HepG2 (cell line): ENCODE results near the gene ANKRD65. TPM values are rescaled to one million over a fixed set of nuclear protein-coding genes. Genes with fewer than 3 reads are reported as not detected.

Experiments
- ATAC-seq: fragments of 200-7000 bp; cut with Tn5 transposase; 3 replicates; pipeline ENCODE4 v1.9.1; 2020; ENCODE audit warnings: mild to moderate bottlenecking, moderate library complexity
- BruUV-seq: library from RNA; stranded (reverse); fragments of 400-500 nt; replicated peaks from 2 replicates; lab custom pipeline; 2021; lab: Mats Ljungman, UMichigan
- CTCF ChIA-PET: fragments of 300-600 bp; formaldehyde crosslinking; extraction: SDS; loops from one replicate; lab custom pipeline; 2021; ENCODE audit warnings: low total read pairs, inconsistent platforms, low intra/inter-chr PET ratio; lab: Yijun Ruan, JAX
- POLR2A ChIA-PET: fragments of 350-600 bp; sonication (Branson Sonifier 250); formaldehyde crosslinking; loops from one replicate; lab custom pipeline; 2020; ENCODE audit warnings: antibody characterized with exemption, inconsistent platforms; lab: Yijun Ruan, JAX
- DNase-seq: peaks from one replicate; pipeline ENCODE4 v3.0.0-alpha.2; 2015; ENCODE audit warnings: low spot score
- FAIRE-seq: peaks from 3 replicates; lab custom pipeline; 2011; peaks lifted over from hg19 to GRCh38; lab: Jason Lieb, UNC
- H2AFZ ChIP-seq: one replicate; pipeline ENCODE4 v1.6.1; 2011; ENCODE audit warnings: low read length, inconsistent platforms
- H3K27ac ChIP-seq: fragments of 300-600 bp; 3 replicates; pipeline ENCODE4 v1.8.0; 2011; ENCODE audit warnings: mixed run types, mild to moderate bottlenecking, mixed read lengths, low read length, inconsistent platforms; ENCODE audit not compliant: insufficient read depth; ENCODE audit errors: extremely low read length
- H3K27me3 ChIP-seq, 2 experiments: fragments of 200-600 bp in 1 of 2; 2 replicates in 1 of 2; 3 replicates in 1 of 2; pipeline versions ENCODE4 v1.6.0 to v1.8.0; 2011; ENCODE audit warnings: low read length in 2 of 2, mild to moderate bottlenecking in 2 of 2, moderate library complexity in 2 of 2, inconsistent platforms in 1 of 2; ENCODE audit not compliant: insufficient read depth in 2 of 2, control insufficient read depth in 1 of 2
- H3K36me3 ChIP-seq, 2 experiments: fragments of 200-600 bp in 1 of 2; replicated peaks in 1 of 2; 2 replicates in 1 of 2; 3 replicates in 1 of 2; pipeline versions ENCODE4 v1.5.1 to v1.8.0; 2011; ENCODE audit warnings: low read length in 2 of 2, inconsistent platforms in 1 of 2; ENCODE audit not compliant: insufficient read depth in 2 of 2, control insufficient read depth in 1 of 2
- H3K4me1 ChIP-seq: 2 replicates; pipeline ENCODE4 v1.5.1; 2012; ENCODE audit warnings: low read length, inconsistent platforms; ENCODE audit not compliant: insufficient read depth
- H3K4me2 ChIP-seq: 2 replicates; pipeline ENCODE4 v1.6.0; 2011; ENCODE audit warnings: low read depth, low read length, inconsistent platforms
- H3K4me3 ChIP-seq, 3 experiments: fragments of 200-600 bp in 1 of 3; sonication (generic), shearing (Covaris generic) in 1 of 3; replicated peaks in 1 of 3; 2 replicates each; pipeline ENCODE4 v1.5.1; 2011 to 2016; ENCODE audit warnings: low read length in 3 of 3, inconsistent platforms in 2 of 3, low read depth in 2 of 3, mild to moderate bottlenecking in 2 of 3, control low read depth in 1 of 3, mixed read lengths in 1 of 3; ENCODE audit not compliant: insufficient read depth in 1 of 3
- H3K79me2 ChIP-seq: one replicate; pipeline ENCODE4 v1.6.1; 2011; ENCODE audit warnings: low read length, inconsistent platforms; ENCODE audit not compliant: insufficient read depth
- H3K9ac ChIP-seq: 2 replicates; pipeline ENCODE4 v1.6.0; 2011; ENCODE audit warnings: mild to moderate bottlenecking, low read depth, low read length, inconsistent platforms; ENCODE audit not compliant: insufficient read depth
- H3K9me3 ChIP-seq: 2 replicates; pipeline ENCODE4 v1.5.1; 2012; ENCODE audit warnings: mild to moderate bottlenecking, low read length
- H4K20me1 ChIP-seq: 2 replicates; pipeline ENCODE4 v1.6.0; 2011; ENCODE audit warnings: inconsistent platforms, mild to moderate bottlenecking, low read length, moderate library complexity; ENCODE audit not compliant: insufficient read depth
- AGO2 ChIP-seq: fragments of 200-400 bp; formaldehyde crosslinking; optimal IDR thresholded peaks from 2 replicates; pipeline ENCODE3; 2017; ENCODE audit warnings: mild to moderate bottlenecking, low read depth, low read length, moderate library complexity
- NR2F2 ChIP-seq: IDR thresholded peaks from 2 replicates; pipeline ENCODE4 v1.6.1; 2012; ENCODE audit warnings: low read depth, inconsistent platforms, borderline replicate concordance
- SATB2 ChIP-seq: sonication (generic); formaldehyde crosslinking; IDR thresholded peaks from 2 replicates; pipeline ENCODE4 v1.5.0; 2020; ENCODE audit warnings: missing genetic modification reagents
- SNRNP70 ChIP-seq: fragments of 200-400 bp; formaldehyde crosslinking; IDR thresholded peaks from 2 replicates; pipeline ENCODE4 v1.6.1; 2017; ENCODE audit warnings: mild to moderate bottlenecking, low read depth, low read length, moderate library complexity
- XRCC5 ChIP-seq: fragments of 200-400 bp; formaldehyde crosslinking; optimal IDR thresholded peaks from 2 replicates; pipeline ENCODE3; 2017; ENCODE audit warnings: mild to moderate bottlenecking, low read length
- ZNF430 ChIP-seq: sonication (generic); formaldehyde crosslinking; IDR thresholded peaks from 2 replicates; pipeline ENCODE4 v1.9.0; 2021; ENCODE audit warnings: mild to moderate bottlenecking, missing genetic modification reagents
- ZNF766 ChIP-seq: sonication (generic); formaldehyde crosslinking; IDR thresholded peaks from 2 replicates; pipeline ENCODE4 v1.5.0; 2020; ENCODE audit warnings: missing genetic modification reagents, borderline replicate concordance
- WGBS: methylation state at CpG from one replicate; pipeline ENCODE4 v1.1.6; 2017; ENCODE audit warnings: low lambda C conversion rate; 5-methylcytosine and 5-hydroxymethylcytosine counted together
- in situ Hi-C: cut with HindIII; loops from 2 replicates; pipeline ENCODE4 v1.10.0; 2017; ENCODE audit warnings: low pct_unique_long_range_greater_than_20kb; ENCODE audit not compliant: extremely low pct_ligation_motif_present
- intact Hi-C: fragments of 100-400 bp; cut with micrococcal nuclease; formaldehyde crosslinking; loops from one replicate; pipeline ENCODE4 v1.10.0; 2022; ENCODE audit not compliant: unreplicated experiment
- polyA plus RNA-seq, 8 experiments: library from polyadenylated mRNA; depleted of rRNA in 3 of 8; stranded (reverse) in 7 of 8; unstranded in 1 of 8; fragments of >200 nt; fragmentation: Illumina TruSeq in 4 of 8; extraction: Trizol in 4 of 8; gene quantifications; 2 replicates each; pipeline versions ENCODE4 v1.2.1 to v1.2.3, GENCODE V29; 2011 to 2016; ENCODE audit warnings: low read depth in 4 of 8, missing spikeins in 1 of 8, mixed read lengths in 1 of 8; ENCODE audit not compliant: insufficient read depth in 1 of 8
- total RNA-seq, 5 experiments: library from RNA; depleted of rRNA; stranded (reverse); fragments of >200 nt; fragmentation: Illumina TruSeq; extraction: Trizol; gene quantifications; 2 replicates each; pipeline ENCODE4 v1.2.3, GENCODE V29; 2016; ENCODE audit warnings: low read depth in 1 of 5
- TF ChIP-seq, protein P1 (sequence below): sonication (generic); formaldehyde crosslinking; IDR thresholded peaks from 2 replicates; pipeline ENCODE4 v1.4.0; 2020; ENCODE audit warnings: missing genetic modification reagents, borderline replicate concordance

ANKRD65 gene
- total and polyA plus RNA-seq, 2 of the 13 experiments (the other 11 are each of a cell fraction or from before 2014, with no cell fraction given): 12.1 to 30.1 TPM

DNA sequence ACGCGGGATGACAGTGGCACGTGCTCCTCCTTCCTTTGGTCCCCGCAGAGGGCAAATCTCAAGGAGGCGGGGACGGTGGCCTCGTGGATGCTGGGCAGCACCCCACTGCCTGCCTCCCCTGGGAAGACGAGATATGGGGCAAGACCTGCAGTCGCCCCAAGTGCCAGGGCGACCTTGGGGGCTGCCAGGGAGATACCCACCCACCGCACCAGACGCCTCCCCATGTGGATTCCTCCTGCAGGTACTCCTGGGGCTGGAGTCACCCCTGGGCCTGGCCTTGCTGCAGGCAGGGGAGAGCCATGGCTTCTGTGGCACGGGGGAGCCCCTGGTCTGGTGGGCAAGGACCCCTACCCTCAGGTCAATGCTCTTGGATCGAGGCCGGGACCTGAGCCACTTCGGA lies 40.2 kb downstream of the ANKRD65 start:
- no peak for TF ChIP-seq SNRNP70
- TF ChIP-seq XRCC5: no peak
- TF ChIP-seq ZNF766: no peak
- TF ChIP-seq AGO2: no peak
- TF ChIP-seq, protein P1, sequence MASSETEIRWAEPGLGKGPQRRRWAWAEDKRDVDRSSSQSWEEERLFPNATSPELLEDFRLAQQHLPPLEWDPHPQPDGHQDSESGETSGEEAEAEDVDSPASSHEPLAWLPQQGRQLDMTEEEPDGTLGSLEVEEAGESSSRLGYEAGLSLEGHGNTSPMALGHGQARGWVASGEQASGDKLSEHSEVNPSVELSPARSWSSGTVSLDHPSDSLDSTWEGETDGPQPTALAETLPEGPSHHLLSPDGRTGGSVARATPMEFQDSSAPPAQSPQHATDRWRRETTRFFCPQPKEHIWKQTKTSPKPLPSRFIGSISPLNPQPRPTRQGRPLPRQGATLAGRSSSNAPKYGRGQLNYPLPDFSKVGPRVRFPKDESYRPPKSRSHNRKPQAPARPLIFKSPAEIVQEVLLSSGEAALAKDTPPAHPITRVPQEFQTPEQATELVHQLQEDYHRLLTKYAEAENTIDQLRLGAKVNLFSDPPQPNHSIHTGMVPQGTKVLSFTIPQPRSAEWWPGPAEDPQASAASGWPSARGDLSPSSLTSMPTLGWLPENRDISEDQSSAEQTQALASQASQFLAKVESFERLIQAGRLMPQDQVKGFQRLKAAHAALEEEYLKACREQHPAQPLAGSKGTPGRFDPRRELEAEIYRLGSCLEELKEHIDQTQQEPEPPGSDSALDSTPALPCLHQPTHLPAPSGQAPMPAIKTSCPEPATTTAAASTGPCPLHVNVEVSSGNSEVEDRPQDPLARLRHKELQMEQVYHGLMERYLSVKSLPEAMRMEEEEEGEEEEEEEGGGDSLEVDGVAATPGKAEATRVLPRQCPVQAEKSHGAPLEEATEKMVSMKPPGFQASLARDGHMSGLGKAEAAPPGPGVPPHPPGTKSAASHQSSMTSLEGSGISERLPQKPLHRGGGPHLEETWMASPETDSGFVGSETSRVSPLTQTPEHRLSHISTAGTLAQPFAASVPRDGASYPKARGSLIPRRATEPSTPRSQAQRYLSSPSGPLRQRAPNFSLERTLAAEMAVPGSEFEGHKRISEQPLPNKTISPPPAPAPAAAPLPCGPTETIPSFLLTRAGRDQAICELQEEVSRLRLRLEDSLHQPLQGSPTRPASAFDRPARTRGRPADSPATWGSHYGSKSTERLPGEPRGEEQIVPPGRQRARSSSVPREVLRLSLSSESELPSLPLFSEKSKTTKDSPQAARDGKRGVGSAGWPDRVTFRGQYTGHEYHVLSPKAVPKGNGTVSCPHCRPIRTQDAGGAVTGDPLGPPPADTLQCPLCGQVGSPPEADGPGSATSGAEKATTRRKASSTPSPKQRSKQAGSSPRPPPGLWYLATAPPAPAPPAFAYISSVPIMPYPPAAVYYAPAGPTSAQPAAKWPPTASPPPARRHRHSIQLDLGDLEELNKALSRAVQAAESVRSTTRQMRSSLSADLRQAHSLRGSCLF: no peak
- TF ChIP-seq NR2F2: no peak
- no peak for TF ChIP-seq SATB2 (CRISPR knock-in tag)
- TF ChIP-seq ZNF430: no peak
- CTCF ChIA-PET: no interaction called here
- Histone ChIP-seq H3K4me1 (peaks cover 37% of the 10 kb centered on the region), H3K27me3 (no peaks in the 10 kb centered on the region), H3K36me3 (peaks cover 2 to 3% of the 10 kb centered on the region in 2 experiments; a peak in 4 of 5 replicates), H4K20me1 (no peaks in the 10 kb centered on the region), H3K9me3 (no peaks in the 10 kb centered on the region), H3K27ac (no peak overlapping the region), H2AFZ (no peak overlapping the region), H3K4me2 (no peak overlapping the region), H3K79me2 (no peaks in the 10 kb centered on the region), H3K4me3 (no peak overlapping the region), H3K9ac (no peak overlapping the region)
- ATAC-seq (no peak), DNase-seq (no peak), FAIRE-seq (no peak)
- POLR2A ChIA-PET: no interaction called here
- in situ Hi-C loops: no loop called here
- BruUV-seq: no TSS peak
- 100% methylated on average over 3 of the region's 16 CpGs for WGBS
- intact Hi-C loops: no loop called here
